PC-9 (cell line): ENCODE measurements around the gene ENPP6.

Experiments
- EZH2 ChIP-seq: fragments of 200-600 bp; sonication (generic); IDR thresholded peaks from 2 replicates; pipeline ENCODE4 v1.8.0; 2017; ENCODE audit warnings: antibody characterized with exemption, low read depth
- TF ChIP-seq, protein P1 (sequence below): fragments of 200-600 bp; sonication (generic); conservative IDR thresholded peaks from 2 replicates; pipeline ENCODE4 v1.6.1; 2017; ENCODE audit warnings: mixed run types, antibody characterized with exemption, mild to moderate bottlenecking, moderate library complexity

DNA sequence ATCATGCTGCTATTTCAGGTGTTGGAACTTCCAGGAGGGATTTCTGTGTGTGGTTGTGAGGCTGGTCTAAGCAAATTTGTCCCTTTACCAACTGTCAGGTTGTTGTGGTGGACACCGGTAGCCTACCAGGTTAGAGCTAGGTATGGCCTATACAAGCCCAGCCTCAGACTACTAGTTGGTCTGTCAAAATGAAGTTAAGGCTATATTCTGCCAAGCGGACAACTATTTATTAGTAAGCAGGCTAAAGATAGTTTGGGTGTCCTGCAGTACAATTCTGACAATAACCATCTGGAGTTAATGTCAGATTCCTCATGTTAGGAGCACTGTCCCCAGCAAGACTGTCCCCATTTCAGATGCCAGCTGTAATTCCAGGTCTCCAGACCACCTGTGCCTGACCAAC is 13.9 kb upstream of the ENPP6 start:
- TF ChIP-seq, protein P1, sequence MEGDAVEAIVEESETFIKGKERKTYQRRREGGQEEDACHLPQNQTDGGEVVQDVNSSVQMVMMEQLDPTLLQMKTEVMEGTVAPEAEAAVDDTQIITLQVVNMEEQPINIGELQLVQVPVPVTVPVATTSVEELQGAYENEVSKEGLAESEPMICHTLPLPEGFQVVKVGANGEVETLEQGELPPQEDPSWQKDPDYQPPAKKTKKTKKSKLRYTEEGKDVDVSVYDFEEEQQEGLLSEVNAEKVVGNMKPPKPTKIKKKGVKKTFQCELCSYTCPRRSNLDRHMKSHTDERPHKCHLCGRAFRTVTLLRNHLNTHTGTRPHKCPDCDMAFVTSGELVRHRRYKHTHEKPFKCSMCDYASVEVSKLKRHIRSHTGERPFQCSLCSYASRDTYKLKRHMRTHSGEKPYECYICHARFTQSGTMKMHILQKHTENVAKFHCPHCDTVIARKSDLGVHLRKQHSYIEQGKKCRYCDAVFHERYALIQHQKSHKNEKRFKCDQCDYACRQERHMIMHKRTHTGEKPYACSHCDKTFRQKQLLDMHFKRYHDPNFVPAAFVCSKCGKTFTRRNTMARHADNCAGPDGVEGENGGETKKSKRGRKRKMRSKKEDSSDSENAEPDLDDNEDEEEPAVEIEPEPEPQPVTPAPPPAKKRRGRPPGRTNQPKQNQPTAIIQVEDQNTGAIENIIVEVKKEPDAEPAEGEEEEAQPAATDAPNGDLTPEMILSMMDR: no peak
- TF ChIP-seq EZH2: no peak
